NOMO-1 treated with dmso at 0.1 percent for 144 hours (cell line): ENCODE data around the gene RPUSD1.
"Not testable (repeated sequence)": the region's sequence is repeated elsewhere in the genome, so short reads cannot be mapped to it uniquely, and the experiment has no call there.

Experiments
- DNase-seq: peaks from one replicate; lab custom pipeline; 2025; ENCODE audit not compliant: unreplicated experiment; lab: John Stamatoyannopoulos, UW

Gene RPUSD1

DNA sequence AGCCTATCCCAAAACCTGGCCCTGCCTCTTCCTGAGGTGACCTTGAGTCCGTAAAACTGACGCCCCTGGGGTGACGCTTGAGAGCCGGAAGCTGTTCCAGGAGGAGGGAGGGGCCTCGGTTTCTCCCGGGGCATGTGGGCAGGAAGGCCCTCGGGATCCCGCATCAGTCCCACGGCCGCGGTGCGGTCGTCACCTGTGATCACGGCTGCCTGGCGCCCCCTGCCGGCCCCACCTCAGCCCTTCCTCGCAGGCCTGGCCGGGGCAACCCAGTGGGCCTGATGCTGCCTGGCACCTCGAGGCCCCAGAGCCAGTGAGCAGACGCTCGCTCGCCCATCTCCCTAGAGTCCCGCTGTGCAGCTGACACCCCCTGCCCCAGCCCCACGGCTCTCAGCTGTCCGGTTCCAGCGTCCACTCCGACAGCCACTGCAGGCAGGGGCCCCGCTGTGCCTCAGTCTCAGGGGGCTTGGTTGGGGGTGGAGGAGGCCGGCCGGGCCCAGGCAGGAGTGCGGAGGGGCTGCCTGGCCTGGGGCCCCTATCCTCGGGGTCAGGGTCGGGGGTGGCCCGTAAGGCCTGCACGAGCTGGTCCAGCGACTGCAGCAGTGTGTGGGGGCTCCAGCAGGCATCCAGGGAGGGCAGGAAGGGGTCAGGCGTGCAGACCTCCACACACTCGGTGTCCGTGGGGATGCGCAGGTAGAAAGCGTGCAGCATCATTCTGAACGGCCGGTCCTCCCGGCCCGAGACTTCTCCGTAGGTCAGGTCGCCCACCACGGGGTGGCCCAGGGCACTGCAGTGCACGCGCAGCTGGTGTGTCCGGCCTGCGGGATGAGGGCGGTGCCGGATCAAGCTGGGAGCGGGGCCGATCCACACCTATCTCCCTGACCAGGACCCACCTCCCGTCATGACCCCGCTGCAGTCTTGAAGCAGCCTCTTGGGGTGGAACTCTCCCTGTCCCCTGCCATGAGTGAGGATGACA is 2.3 kb downstream of the RPUSD1 start:
- peak; percentile 21 for DNase-seq

DNA sequence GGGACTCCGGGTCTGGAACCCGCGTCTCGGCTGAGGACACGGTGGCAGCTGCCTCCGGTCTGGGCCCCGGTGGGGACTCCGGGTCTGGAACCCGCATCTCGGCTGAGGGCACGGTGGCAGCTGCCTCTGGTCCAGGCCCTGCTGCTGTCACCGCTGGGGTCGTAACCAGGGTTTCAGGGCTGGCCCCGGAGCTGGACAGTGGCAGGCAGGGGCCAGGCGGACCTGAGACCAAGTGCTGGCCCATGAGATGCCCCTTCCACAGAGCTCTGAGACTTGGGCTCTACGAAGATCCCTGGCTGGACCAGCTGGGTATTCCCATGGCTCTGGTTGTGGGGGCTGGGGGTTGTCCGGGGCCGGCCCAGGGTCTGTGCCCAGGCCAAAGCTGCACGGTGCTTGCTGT is 3.8 kb downstream of the RPUSD1 start:
- no peak for DNase-seq

DNA sequence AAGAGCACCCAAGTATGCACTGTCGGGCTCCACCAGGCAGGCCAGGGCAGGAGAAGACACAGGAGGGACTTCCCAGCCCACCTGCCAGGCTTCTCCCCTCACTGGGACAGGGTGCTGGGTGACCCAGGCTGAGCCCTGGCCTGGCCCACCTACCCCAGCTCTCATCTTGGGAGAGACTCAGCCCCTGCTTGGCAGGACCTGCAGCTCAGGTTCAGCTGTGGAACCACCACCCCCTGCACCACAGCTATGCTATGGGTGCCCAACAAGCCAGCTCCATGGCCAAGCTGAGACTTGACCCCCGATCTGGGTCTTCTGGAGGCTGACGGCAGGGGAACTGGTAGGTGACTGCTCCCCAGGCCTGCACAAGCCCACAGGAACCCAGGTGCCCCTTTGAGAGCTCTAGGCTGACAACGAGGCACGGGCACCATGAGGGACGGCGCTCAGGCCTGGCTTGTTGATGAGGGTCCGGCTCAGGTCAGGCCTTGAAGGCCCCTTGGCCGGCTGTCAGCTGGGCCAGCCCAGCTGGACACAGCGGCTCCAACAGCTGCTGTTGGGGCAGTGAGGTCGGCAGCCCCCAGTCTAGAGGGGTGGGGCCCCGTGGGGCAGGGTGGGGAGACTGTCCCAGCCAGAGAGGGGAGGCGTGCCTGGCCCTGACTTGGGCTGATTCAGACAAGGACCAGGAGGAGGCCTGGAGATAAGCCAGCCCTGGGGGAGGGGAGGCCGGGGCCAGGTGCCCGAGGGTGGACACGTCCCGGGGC is 4.6 kb downstream of the RPUSD1 start:
- DNase-seq = no peak

DNA sequence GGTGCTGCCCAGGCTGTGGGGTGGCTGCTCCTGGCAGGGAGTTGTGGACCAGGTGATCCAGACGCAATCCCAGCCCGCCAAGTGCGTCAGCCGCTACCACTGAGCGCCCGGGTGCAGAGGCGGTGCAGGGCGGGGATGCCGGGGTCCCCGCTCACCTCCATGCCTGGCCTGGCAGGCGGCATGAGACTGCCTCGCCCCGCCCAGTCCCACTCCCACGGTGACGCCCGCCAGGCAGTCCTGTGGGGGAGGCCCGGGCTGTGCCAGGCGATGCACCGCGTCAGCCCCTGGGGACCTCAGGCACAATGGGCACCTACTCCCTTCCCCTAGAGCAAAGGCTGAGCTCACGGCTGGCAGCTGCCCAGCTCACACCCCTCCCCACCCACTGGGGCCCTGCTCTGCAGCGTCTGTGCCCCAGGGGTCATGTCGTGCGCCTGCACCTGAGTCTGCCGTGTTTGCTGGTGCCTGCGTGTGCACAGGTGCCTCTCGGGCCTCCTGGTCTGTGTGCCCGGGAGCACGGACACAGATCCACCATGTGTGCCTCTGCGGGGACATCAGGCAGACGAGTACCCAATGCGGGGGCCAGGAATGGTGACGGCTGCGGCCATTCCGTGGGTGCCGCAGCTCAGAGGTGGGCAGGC is 5.3 kb downstream of the RPUSD1 start:
- no peak for DNase-seq

DNA sequence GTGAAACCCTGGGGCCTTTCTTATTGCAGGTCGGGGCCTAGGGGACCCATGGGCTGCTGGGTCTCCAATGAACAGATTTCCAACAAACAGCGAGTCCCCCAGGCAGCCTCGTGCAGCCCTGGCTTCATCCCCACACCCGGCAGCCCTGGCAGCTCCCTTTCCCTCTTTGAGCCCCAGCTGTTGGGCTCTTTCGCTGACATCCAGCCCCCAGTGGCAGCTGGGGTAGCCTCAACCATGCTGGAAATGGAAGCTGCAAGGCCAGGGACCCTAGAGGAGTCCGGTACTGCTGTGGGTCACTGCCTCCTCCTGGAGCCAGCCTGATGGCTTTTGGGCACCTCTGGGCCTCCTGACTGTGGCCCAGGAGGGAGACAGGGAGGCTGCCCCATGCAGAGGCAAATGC is 5.9 kb downstream of the RPUSD1 start:
- no peak for DNase-seq

DNA sequence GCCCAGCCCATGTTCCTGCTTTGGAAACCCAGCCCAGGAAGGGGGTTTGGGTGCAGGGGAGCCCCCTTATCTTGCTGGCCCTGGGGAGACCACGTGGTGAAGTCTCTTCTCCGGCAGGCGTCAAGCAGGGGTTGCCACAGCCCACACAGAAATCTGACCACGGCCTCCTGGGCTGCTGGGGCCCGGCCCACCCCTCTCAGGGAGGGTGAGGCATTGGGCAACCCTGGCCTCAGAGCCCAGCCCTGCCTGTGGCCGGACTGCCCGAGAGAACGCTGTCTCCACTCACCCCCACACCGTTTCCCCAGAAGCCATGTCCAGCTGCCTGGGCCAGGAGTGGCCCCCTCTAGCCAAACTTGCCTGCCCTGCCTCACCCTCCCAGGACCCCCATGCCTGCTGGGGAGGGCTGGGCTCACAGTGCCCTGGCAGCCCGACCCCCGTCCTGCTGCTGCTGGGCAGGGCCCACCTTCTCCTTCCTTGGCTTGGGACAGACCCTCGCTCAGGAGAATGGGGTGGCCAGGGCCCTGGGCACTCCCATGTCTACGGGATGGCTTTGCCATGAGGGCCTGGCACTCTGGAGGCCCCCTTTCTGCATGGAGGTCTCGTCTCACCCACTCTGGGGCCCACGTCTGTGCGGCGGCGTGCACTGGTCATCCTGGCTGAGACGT is 6.7 kb downstream of the RPUSD1 start:
- no peak for DNase-seq

DNA sequence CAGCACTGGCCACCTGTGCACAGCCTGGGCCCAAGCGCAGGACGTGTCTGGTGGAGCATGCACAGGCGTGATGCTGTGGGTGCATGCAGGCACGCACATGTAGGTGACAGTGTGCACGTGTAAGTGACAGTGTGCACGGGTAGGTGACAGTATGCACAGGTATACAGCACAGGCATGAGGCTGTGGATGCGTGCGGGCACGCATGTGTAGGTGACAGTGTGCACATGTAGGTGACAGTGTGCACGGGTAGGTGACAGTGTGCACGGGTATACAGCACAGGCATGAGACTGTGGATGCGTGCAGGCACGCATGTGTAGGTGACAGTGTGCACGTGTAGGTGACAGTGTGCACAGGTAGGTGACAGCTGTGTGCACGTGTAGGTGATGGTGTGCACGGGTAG is 7.9 kb downstream of the RPUSD1 start:
- DNase-seq = no peak

DNA sequence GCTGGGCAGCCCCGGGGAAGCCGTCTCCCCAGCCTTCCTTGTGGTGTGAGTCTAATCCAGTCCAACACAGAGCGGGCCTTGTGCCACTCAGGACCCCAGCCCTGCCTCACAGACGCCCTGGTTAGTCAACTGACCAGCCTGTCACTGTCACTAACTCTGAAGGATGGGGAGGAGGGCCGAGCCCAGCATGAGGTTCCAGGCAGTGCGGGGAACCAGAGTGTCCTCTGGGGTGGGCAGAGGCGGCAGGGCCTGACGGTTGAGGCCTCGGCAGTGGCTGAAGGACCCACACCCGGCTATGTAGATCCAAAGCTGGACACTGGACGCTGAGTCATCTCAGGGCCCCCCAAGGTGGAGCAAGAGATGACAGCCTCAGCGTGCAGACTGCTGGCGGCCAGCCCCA is 8.6 kb downstream of the RPUSD1 start:
- no peak for DNase-seq

DNA sequence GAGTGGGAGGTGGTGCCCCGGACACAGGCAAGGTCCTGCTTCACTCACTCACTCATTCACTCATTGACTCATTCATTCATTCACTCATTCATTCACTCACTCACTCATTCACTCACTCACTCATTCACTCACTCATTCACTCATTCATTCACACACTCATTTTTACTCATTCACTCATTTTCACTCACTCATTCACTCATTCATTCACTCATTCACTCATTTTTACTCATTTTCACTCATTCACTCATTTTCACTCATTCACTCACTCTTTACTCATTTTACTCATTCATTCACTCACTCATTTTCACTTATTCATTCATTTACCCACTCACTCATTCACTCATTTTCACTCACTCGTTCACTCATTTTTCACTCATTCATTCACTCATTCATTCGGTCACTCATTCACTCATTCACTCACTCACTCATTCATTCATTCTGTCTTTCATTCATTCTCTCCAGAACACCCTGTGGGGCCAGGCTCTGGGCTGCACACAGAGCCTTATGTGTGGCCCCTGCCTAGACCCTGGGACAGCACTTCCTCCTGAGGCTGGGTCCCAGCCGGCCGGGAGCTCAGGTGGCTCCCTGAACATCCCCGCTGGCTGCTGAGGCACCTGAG is 9.2 kb downstream of the RPUSD1 start:
- no peak for DNase-seq

DNA sequence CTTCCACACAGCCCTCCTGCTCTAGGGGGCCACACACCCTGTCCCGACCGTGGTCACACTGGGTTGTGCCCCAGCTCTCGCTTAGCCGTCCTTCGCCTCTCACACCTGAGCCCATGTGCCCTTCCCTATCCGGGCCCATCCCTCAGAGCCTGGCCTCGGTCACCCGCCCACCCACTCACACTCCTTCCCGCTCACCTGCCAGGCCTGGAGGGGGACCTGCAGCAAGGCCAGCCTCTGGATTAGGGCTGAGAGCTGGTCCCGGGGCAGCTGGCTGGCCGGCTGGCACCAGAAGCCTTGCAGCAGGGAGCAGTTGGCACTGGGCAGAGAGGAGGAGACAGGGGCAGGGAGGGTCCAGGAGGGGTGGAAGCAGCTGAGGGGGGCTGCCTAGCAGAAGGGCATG is 9.7 kb downstream of the RPUSD1 start:
- no peak for DNase-seq

DNA sequence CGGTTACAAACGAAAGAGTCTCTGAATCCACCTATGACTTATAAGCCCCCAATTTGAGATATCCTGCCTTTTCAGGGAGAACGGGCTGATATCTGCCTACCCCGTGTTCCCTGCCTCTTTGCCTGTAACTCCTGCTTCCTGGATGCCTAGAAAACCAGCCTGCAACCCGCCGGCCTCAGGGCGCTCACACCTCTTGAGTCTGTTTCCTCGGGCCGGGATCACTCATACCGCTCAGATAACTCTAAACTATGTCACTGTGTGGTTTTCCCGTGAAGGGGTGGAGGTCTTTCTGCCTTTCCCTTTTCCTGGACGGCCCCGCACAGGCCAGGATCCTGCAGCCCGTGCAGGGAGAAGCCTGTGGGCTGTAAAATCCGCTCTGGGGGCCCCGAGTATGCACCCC is 10.4 kb downstream of the RPUSD1 start:
- no peak for DNase-seq

DNA sequence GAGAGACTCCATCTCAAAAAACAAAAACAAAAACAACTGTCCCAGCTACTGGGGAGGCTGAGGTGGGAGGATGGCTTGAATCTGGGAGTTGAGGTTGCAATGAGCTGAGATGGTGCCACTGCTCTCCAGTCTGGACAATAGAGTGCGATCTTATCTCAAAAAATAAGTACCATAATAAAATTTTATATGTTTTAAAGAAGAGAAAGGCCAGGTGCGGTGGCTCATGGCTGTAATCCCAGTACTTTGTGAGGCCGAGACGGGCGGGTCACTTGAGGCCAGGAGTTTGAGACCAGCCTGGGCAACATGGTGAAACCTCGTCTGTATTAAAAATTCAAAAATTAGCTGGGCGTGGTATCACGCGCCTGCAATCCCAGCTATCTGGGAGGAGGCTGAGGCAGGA is 11.4 kb downstream of the RPUSD1 start:
- no peak for DNase-seq

DNA sequence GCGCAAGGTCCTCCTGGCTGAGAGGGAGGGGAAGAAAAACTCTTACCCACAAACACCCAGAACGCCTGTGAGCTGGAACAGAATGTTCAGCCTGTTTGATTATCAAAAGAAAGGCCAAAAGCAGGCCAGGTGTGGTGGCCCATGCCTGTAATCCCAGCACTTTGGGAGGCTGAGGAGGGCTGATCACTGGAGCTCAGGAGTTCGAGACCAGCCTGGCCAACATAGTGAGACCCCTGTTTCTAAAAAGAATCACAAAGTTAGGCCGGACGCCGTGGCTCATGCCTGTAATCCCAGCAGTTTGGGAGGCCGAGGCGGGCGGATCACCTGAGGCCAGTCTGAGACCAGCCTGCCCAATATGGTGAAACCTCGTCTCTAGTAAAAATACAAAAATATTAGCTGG is 11.9 kb downstream of the RPUSD1 start:
- DNase-seq = not testable (repeated sequence)

DNA sequence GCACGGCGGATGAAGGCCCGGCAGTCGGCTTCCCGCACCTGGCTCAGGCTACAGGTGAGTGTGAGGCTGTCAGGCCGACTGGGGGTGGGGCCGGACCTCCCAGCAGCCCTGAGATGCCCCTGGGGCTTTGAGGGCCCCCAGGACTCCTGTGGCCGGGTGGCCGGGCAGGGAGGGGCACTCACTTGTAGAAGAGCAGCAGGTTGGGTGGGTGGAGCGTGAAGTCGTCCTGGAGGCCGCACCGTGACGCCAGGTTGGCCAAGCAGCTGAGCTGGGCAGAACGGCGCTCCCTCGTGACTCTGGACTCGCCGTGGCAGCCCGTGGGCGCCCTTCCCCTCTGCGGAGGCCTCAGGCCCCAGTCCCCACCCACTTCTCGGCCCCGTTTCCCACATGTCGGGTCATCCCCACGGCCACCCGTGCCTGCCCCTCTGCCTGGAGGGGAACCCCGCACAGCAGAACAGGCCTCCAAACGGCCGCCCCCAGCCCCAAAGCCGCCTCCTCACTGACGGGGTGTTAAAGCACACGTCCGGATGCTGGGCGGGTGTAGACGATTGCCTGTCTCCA is 12.9 kb downstream of the RPUSD1 start:
- DNase-seq = no peak

DNA sequence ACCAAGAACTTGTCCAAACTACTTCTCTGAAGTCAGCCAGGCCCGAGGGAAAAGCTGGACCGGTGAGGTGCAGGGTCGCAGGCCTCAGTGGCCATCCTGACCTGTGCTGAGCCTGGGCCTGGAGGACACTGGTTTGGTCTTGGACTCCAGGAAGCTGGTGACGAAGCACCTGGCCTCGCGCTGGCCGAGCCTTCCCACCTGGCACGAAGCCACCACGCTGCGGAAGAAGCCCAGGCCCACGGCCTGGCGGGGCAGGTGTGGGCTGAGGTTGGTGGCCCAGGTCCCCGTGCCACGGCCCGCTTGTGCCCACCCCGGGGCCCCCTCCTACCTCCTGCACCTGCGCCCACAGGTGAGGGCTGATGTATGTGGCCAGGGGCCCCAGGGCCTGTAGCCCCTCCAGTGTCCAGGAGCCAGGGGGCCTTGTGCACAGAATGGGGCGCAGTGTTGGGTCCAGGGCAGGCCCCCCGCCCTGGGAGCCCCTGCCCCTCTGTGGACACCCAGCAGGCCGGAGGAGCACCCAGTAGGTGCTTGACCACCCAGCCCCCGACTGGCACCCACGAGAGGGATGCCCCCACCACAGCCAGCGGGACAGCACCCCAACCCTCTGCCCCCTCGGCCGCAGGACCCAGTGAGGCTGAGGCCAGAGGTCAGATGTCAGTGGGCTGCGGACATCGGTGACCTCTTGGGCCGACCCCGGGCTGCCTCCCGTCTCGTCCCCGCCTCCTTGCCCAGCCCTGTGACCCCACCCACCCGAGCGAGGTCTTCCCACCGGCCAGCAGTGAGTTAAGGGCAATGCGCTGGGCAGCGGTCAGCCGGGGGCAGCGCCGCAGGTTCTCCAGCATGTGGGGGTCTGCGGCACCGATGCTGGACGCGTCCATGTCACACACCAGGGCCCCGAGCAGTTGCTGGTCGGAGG is 13.8 kb downstream of the RPUSD1 start:
- no peak for DNase-seq

DNA sequence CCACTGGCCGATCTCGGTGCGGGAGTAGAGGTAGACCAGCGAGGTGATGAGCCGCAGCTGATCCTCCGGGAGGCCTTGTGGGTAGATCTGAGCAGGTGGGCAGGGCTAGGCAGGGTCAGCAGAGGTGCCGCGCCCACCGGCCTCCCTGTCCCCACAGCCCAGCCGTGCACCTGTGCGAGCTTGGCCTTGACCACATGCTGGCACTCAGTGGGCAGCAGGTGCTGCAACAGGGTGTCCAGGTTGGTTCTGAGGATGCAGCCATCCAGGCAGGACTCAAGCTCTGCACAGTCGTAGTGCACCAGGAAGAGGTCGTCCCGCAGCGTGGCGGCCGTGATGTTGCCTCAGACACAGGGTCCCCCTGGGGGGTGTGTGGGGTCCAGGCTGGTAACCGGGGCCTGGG is 15.2 kb downstream of the RPUSD1 start:
- no peak for DNase-seq

DNA sequence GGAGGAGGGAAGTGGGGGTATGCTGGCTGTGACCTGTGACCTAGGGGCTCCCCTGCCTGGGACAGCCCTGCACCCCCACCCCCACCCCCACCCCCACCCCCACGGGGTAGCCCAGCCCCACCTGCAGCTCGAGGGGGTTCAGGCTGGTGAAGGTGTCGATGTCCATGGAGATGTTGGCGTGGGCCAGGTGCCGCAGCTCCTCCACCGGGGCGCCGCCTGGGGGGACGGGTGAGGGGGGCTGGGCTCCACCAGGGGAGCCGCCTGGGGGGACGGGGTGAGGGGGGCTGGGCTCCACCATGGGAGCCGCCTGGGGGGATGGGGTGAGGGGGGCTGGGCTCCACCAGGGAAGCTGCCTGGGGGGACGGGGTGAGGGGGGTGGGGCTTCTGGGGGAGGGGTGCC is 17.8 kb downstream of the RPUSD1 start:
- no peak for DNase-seq

DNA sequence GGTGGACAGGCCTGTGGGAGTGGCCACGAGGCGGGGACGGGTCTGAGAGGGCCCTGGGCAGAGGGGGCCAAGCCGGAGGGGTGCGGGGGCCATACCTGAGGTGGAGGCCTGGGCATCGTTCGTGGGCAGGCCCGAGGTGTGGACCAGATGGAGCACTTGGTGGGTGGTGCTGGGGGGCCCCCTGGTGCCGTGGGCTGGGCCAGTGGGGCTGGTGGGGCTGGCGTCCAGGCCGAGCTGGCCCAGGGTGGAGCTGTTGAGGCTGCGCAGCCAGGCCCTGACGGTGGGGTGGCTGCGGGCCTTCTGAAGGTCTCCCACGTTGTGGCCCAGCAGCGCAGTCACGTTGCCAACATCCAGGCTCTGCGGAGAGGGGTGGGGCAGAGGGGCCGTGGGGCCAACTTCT is 18.2 kb downstream of the RPUSD1 start:
- DNase-seq = no peak

DNA sequence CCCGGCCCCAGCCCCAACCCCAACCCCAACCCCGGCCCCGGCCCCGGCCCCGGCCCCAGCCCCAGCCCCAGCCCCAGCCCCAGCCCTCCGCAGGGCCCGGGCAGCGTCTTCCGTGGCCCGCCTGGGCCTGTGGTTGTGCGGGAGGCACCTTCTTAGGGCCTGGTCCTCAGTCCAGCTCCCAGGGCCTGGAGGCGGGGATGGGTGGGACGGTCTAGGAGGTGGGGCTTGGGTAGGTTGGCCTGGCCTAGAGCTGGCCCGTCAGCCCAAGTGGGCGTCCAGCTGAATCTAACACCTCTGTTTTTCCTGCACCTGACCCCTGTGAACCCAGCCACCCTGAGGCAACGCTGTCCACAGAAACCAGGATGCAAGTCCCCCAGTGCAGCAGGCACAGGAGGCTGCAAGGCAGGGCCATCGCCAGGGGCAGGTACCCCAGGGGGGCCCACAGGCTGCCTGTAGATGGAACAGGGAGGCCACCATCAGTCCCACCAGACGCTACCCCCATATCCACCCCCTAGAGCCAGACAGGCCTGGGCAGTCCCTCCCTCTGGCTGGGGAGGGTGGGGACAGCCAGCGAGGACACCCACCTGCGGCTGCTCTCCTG is 18.9 kb downstream of the RPUSD1 start:
- DNase-seq = no peak
